ENCODE measurements around the gene MSTO1.
"Not testable (repeated sequence)": the region's sequence is repeated elsewhere in the genome, so short reads cannot be mapped to it uniquely, and the experiment has no call there.

The MSTO1 gene

GRCh38 chr1:155609515-155610256 lies at the start of gene MSTO1:
Gene MSTO1 (plus strand): TSS chr1:155610218. CDS start chr1:155610249, 31 bp downstream.
- peak; percentile 95 for DNase-seq (ENCODE audit: low spot score)

- not testable (repeated sequence) for DNase-seq (ENCODE audit: low spot score)
Measured at GRCh38 chr1:155561779-155562580, 48.0 kb upstream of the MSTO1 start.

- peak; percentile 97 for DNase-seq (ENCODE audit: low spot score)
Measured at GRCh38 chr1:155562581-155563376, 47.2 kb upstream of the MSTO1 start, which contains the start of gene ASH1L. Gene ASH1L (minus strand): TSS chr1:155562803. CDS start chr1:155521519, 41,284 bp downstream.

- not testable (repeated sequence) for DNase-seq (ENCODE audit: low spot score)
Measured at GRCh38 chr1:155563377-155564022, 46.5 kb upstream of the MSTO1 start.

GRCh38 chr1:155569988-155570592 lies 39.9 kb upstream of the MSTO1 start:
- DNase-seq (ENCODE audit: low spot score): no peak

GRCh38 chr1:155570593-155570990 lies 39.4 kb upstream of the MSTO1 start:
- DNase-seq (ENCODE audit: low spot score): no peak

- DNase-seq (ENCODE audit: low spot score): no peak
Measured at GRCh38 chr1:155574077-155574476, 35.9 kb upstream of the MSTO1 start.

- not testable (repeated sequence) for DNase-seq (ENCODE audit: low spot score)
Measured at GRCh38 chr1:155575608-155576007, 34.4 kb upstream of the MSTO1 start.

GRCh38 chr1:155583846-155584245 lies 26.2 kb upstream of the MSTO1 start:
- not testable (repeated sequence) for DNase-seq (ENCODE audit: low spot score)

GRCh38 chr1:155589282-155589681 lies 20.7 kb upstream of the MSTO1 start:
- DNase-seq (ENCODE audit: low spot score): not testable (repeated sequence)

GRCh38 chr1:155590516-155591247 lies 19.3 kb upstream of the MSTO1 start:
- not testable (repeated sequence) for DNase-seq (ENCODE audit: low spot score)

- peak; percentile 23 for DNase-seq (ENCODE audit: low spot score)
Measured at GRCh38 chr1:155591770-155592169, 18.2 kb upstream of the MSTO1 start.

- DNase-seq (ENCODE audit: low spot score): not testable (repeated sequence)
Measured at GRCh38 chr1:155595877-155596474, 14.0 kb upstream of the MSTO1 start.

- DNase-seq (ENCODE audit: low spot score): no peak
Measured at GRCh38 chr1:155596864-155597263, 13.2 kb upstream of the MSTO1 start.

GRCh38 chr1:155598842-155599331 lies 11.1 kb upstream of the MSTO1 start:
- DNase-seq (ENCODE audit: low spot score): no peak

- not testable (repeated sequence) for DNase-seq (ENCODE audit: low spot score)
Measured at GRCh38 chr1:155599828-155600572, 10.0 kb upstream of the MSTO1 start.

- no peak for DNase-seq (ENCODE audit: low spot score)
Measured at GRCh38 chr1:155607708-155608107, 2.3 kb upstream of the MSTO1 start.

- no peak for DNase-seq (ENCODE audit: low spot score)
Measured at GRCh38 chr1:155608888-155609225, 1.2 kb upstream of the MSTO1 start.

GRCh38 chr1:155610257-155610647 lies 234 bp downstream of the MSTO1 start:
- not testable (repeated sequence) for DNase-seq (ENCODE audit: low spot score)
